NCI-H128 (cell line): ENCODE results near the gene OR11L1.

Experiments used
- DNase-seq: peaks from one replicate; lab custom pipeline; 2025; ENCODE audit not compliant: unreplicated experiment; lab: John Stamatoyannopoulos, UW

OR11L1 gene, protein sequence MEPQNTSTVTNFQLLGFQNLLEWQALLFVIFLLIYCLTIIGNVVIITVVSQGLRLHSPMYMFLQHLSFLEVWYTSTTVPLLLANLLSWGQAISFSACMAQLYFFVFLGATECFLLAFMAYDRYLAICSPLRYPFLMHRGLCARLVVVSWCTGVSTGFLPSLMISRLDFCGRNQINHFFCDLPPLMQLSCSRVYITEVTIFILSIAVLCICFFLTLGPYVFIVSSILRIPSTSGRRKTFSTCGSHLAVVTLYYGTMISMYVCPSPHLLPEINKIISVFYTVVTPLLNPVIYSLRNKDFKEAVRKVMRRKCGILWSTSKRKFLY

DNA sequence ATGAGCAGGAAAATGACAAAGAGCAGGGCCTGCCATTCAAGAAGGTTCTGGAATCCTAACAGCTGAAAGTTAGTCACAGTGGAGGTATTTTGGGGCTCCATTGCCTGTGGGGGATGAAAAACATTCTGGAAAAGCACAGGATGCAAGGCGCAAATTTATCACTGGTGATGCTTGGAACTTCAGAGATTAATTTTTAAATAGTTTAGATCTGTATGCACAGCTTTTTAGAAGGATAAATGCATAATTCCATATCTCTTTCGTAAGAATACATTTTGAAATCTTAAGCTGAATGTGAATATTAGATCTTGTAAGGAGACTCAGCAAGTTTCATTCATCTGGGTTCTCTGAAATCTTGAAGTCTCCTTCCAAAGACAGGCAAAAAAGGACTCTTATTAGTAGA, at the start of gene OR11L1:
Gene OR11L1, minus strand, starts transcription at position 101 of the 400 bp plus-strand sequence. Its CDS starts 0 bp downstream, at position 101.
- no peak for DNase-seq

DNA sequence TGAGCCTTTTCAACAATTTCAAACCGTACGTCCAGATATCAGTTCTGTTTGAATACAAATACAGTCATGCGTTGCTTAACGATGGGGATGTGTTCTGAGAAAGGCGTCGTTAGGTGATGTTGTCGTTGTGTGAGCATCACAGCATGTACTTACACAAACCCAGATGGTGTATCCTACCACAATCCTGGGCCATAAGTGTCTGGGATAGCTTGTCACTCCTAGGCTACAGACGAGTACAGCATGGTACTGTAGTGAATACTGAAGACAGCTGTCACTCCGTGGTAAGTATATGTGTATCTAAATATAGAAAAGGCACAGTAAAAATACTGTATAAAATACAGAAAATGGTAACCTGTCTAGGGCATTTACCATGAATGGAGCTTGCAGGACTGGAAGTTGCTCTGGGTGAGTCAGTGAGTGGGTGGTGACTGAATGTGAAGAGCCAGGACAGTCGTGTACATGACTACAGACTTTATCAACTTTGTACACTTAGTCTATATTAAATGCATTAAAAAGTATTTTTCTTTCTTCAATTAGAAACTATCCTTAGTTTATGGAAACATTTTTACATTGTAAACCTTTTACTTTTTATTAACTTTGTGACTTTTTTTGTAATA, 43.2 kb upstream of the OR11L1 start:
- no peak for DNase-seq

DNA sequence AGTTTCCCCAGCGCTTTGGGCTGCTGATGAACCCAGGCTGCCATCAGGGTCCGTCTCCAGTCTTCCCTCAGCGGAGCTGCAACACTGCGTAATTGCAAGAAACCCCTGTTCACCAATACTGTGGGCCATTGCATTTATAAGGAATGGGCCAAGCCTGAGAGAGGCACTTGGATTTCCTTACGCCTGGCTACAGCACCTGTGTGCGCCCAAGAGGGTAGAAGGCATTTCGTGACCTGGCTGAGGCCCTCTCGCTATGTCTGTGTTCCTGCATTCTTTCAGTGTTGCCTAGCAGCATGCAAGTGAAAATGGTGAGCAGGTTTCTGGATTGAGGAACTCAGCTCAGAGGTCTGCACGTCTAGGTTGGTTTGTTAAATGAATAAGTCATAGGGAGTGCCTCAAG, 41.6 kb upstream of the OR11L1 start:
- no peak for DNase-seq

- DNase-seq: no peak
These were observed 23.7 kb upstream of the OR11L1 start for GRCh38 chr1:247865416-247865815.

DNA sequence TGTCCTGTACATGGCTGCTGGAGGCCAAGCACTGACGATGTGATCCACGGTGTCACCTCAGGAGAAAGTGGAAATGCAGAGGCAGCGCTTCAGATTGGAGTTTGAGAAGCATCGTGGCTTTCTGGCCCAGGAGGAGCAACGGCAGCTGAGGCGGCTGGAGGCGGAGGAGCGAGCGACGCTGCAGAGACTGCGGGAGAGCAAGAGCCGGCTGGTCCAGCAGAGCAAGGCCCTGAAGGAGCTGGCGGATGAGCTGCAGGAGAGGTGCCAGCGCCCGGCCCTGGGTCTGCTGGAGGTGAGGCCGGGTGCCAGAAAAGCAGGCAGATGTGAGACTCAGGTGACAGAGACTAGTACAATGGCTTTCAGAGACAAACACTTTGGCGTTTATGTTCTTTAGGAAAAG, 22.9 kb upstream of the OR11L1 start:
- DNase-seq: no peak

- DNase-seq: no peak
These were observed 21.1 kb upstream of the OR11L1 start for GRCh38 chr1:247862756-247863155.

GRCh38 chr1:247857985-247858619, 16.4 kb upstream of the OR11L1 start:
- no peak for DNase-seq

GRCh38 chr1:247857069-247857984, 15.6 kb upstream of the OR11L1 start, which contains the start of gene TRIM58:
Gene TRIM58, plus strand, starts transcription at chr1:247857187. Its CDS starts 60 bp downstream, at chr1:247857247.
- no peak for DNase-seq

DNA sequence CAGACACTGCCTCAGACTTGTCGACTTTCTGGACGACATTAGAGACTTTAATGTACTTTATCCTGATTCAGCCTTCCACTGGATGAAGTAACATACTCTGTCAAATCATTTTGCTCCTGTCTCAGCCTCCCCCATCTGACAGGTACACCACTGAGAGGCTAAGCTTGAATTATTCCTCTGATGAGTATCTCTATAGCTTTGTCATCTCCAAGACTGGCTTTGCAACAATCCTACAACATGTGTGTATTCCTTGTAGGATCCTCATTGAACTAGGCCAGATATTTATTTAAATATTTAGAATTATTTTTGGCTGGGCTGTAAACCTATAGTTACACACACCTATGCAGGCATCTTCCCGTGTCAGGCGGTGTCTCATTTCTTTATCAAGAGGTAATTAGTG, 14.2 kb upstream of the OR11L1 start:
- no peak for DNase-seq

- no peak for DNase-seq
These were observed 13.3 kb upstream of the OR11L1 start for GRCh38 chr1:247854899-247855545.

- no peak for DNase-seq
These were observed 7.9 kb upstream of the OR11L1 start for GRCh38 chr1:247849616-247850015.

GRCh38 chr1:247848346-247848745, 6.7 kb upstream of the OR11L1 start:
- no peak for DNase-seq

- no peak for DNase-seq
These were observed 4.0 kb upstream of the OR11L1 start for GRCh38 chr1:247845693-247846017.

- no peak for DNase-seq
These were observed 3.5 kb upstream of the OR11L1 start for GRCh38 chr1:247845011-247845692.

DNA sequence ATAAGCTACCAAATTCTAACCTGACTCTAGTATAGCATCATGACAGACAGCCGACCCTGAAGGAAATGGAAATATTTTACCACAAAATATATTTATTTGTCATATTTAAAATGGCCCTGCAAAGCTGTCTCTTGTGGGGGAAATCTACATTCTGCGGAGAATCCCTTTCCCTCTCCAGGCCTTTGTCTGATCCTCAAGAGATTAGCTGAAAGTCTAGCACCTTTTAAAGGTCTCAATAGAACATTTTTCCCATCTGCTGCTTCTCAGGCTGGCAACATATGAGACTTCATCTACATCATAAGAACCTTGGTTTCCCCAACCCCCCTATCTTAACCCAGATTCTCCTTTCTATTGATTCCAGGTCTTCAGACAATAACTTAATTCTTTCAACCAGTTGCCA, 1.7 kb upstream of the OR11L1 start:
- DNase-seq: no peak

GRCh38 chr1:247840818-247841217, 878 bp downstream of the OR11L1 start:
- no peak for DNase-seq

DNA sequence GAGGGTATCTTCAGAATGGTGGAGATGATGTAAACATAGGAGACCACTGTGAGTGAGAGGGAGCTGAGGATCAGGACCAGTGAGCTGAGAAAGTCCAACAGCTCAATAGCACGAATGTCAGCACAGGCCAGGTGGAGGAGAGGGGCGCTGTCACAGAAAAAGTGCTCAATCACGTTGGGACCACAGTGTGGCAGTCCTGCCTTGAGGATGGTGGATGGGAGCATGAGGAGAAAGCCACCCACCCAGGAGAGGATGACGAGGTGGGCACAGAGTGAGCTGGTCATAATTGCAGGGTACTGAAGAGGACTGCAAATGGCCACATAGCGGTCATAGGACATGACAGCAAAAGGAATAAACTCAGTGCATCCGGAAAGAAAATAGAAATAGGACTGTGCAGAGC, 8.1 kb downstream of the OR11L1 start:
- no peak for DNase-seq

DNA sequence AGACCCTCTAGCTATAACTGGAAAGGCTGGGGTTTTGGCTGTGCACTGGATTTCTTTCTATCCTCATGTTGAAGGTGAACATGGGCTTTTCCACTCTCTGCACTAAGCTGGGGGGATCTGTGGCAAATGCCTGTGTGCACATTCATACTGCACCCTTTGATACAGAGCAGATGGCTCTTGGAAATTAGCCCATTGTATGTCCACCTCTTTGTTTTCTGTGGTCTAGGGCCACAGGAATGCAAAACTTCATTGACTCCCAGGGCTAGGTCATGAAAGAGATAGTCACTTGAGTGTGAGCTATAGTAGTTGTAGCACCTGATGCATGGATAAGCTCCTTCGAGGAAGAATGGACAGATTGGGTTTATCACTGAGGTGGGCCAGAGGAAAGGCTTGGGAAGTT, 12.0 kb downstream of the OR11L1 start:
- DNase-seq: no peak

DNA sequence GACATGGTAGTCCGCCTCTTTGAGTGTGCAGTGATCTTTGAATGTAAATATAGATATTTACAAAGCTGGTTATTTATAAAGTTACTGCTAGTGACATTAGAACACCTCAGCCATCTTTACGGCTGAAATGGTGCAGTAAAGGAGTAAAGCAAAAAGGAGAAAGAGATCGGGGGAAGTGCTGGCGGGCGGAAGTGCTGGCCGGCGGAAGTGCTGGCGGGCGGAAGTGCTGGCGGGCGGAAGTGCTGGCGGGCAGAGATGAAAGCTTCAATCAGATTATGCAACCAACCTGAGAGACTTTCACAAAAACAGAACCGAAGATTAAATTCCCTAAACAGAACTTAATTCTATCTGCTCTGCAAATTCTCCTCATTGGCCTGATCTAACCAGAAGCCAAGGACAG, 16.3 kb downstream of the OR11L1 start:
- DNase-seq: no peak

- DNase-seq: no peak
These were observed 17.7 kb downstream of the OR11L1 start, which contains the start of gene OR14A16 for GRCh38 chr1:247824023-247824422. Gene OR14A16, minus strand, starts transcription at chr1:247824119. Its CDS starts 8,390 bp downstream, at chr1:247815729.
